Rectal smooth muscle tissue (tissue), 1 donor: ENCODE measurements around the gene TTC9B.
"Not testable (repeated sequence)": the region's sequence is repeated elsewhere in the genome, so short reads cannot be mapped to it uniquely, and the experiment has no call there.

Experiments
- H3K27ac ChIP-seq: one replicate; pipeline ENCODE4 v1.7.0; 2013; ENCODE audit warnings: low read depth, low read length, inconsistent platforms
- H3K27me3 ChIP-seq: one replicate; pipeline ENCODE4 v1.7.0; 2013; ENCODE audit warnings: low read length; ENCODE audit not compliant: control insufficient read depth, insufficient read depth
- H3K36me3 ChIP-seq: one replicate; pipeline ENCODE4 v1.7.0; 2013; ENCODE audit warnings: low read length; ENCODE audit not compliant: control insufficient read depth, insufficient read depth
- H3K4me1 ChIP-seq: one replicate; pipeline ENCODE4 v1.7.0; 2013; ENCODE audit warnings: low read length; ENCODE audit not compliant: control insufficient read depth, insufficient read depth
- H3K4me3 ChIP-seq: one replicate; pipeline ENCODE4 v1.7.0; 2013; ENCODE audit warnings: low read length
- H3K9ac ChIP-seq: one replicate; pipeline ENCODE4 v1.7.0; 2013; ENCODE audit warnings: low read length

Gene TTC9B

DNA sequence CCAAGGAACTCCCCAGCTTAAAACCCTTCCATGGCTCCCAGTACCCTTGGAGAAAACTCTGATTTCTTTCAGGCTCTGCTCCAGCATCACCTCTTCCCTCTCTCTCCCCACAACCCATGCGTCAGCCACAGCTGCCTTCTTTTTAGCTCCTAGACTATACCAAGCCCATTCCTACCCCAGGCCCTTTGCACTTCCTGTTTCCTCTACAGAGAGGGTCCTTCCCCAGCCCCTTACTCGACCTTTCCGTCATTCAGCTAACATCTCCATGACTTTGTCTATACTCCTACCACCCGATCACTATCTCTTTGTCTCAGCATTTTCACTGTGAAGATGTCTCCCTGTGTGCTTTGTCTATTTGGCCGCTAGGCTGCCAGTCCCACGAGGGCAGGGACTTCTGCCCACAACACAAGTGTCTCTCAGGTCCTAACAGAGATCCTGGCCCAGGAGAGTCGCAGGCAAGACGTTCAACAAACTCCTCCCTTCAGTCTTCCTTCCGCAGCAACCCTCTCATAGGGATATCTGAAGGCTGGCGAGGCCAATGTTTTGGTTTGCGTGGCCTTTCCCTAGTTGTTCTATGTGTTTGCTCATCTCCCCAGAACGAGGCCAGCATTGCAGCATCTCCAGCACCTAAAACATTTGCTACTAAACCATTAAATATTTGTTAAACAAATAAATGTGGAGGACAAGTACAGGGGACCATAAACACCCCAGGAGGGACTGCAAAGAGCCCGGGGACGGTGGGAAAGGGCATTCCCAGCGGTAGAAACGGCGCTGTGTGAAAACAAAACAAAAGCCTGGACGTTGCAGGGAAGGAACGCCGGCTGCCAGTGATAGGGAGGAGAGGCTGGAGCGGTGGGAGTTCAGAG is 7.5 kb upstream of the TTC9B start:
- Histone ChIP-seq H3K27ac (no peak overlapping the region), H3K4me3 (peak overlapping the region; percentile 52), H3K9ac (no peak overlapping the region), H3K36me3 (no peaks in the 10 kb centered on the region), H3K27me3 (peaks cover 10% of the 10 kb centered on the region), H3K4me1 (peaks cover 2% of the 10 kb centered on the region)

DNA sequence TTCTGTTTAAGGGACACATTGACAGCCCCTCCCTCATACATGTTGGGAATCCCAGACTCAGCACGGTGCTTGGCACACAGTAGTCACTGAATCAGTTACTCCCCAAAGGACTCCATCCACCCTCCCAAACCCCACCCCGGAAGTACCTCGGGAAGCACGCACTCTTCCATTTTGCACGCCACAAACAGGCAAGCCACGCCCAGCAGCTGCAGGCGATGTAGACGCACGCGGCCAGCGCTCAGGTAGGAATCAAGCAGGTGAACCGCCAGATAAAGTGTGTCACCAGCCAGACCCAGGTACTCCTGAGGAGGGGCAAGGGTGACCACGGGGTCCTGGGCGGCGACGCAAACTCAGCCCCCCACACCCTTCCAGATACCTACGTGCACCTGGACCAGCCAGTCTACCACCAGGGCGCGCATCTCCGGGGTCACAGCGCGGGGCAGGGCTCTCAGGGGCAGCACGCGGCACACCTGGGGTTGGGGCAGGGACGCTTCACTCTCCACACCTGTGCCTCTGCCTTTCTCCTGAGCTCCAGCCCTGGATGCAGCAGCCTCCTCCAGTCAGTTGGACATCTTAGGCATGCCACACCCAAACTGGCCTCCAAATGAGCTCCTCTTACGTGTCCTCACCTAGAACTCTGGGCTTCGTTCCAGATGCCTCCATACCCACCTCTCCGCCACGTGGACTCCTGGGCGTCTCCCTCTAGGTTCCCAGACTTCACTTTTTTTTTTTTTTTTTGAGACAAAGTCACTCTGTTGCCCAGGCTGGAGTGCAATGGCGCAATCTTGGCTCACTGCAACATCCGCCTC is 6.4 kb upstream of the TTC9B start:
- H3K4me1 ChIP-seq, result peaks cover 2% of the 10 kb centered on the region
- no peak overlapping the region for H3K9ac ChIP-seq
- H3K27ac ChIP-seq, result no peak overlapping the region
- H3K27me3 ChIP-seq, result peaks cover 12% of the 10 kb centered on the region
- no peak overlapping the region for H3K4me3 ChIP-seq
- no peaks in the 10 kb centered on the region for H3K36me3 ChIP-seq

- H3K4me3 ChIP-seq, result no peak overlapping the region
- H3K4me1 ChIP-seq, result peaks cover 2% of the 10 kb centered on the region
- H3K27ac ChIP-seq, result no peak overlapping the region
- H3K27me3 ChIP-seq, result peaks cover 16% of the 10 kb centered on the region
- no peaks in the 10 kb centered on the region for H3K36me3 ChIP-seq
- H3K9ac ChIP-seq, result no peak overlapping the region
Observed at GRCh38 chr19:40223135-40223822, 5.1 kb upstream of the TTC9B start.

DNA sequence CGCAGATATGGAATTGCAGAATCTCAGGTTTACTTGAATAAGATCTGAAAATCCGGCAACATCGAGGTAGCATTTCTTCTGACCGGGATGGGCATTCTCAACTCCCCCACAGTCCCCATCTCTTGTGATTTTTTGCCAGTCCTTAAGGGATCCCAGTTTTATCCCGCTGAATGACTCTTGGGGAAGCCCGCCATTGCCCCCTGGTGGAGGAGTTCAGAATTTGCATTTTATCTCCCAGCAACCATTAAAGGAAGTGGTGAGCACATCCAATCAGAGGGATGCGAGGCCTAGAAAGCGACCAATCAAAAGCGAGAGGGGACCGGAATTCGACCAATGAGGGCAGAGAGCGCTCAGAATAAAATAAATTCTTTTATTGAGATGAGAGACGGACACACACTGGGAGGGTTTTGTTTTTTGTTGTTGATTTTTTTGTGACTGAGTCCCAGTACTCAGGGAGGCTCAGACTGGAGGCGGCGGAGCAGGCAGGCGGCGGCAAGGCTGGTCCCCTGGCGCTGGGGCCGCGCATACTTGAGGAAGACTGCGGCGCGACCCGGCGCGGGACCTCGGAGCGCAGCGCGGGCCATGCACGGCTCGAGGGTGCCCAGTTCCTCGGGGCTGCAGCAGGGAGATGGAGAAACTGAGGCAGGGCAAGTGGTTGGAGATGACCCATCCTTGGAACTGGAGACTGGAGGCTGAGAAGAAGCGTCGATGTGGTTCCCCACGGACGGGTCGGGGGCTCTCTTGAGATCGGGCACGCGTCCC is 3.9 kb upstream of the TTC9B start:
- peaks cover 2% of the 10 kb centered on the region for H3K4me1 ChIP-seq
- no peak overlapping the region for H3K9ac ChIP-seq
- H3K27me3 ChIP-seq, result peaks cover 22% of the 10 kb centered on the region

DNA sequence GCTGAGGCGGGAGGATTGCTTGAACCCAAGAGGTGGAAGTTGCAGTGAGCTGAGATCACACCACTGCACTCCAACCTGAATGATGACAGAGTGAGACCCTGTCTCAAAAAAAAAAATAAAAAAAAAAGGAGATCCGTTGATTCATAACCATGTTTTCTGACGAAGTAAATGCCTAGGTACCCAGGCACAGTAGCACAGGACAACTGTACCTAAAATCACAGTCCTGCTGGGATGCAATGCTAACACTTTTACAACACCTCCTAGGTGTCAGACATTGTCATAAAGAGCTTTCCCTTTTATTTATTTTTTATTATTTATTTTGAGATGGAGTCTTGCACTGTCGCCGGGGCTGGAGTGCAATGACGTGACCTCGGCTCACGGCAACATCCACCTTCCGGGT is 2.5 kb upstream of the TTC9B start:
- peaks cover 29% of the 10 kb centered on the region for H3K27me3 ChIP-seq
- H3K4me3 ChIP-seq, result no peak overlapping the region
- H3K36me3 ChIP-seq, result no peaks in the 10 kb centered on the region
- H3K4me1 ChIP-seq, result no peaks in the 10 kb centered on the region
- no peak overlapping the region for H3K27ac ChIP-seq
- no peak overlapping the region for H3K9ac ChIP-seq

More for the DNA sequence above, 3.9 kb upstream of the TTC9B start:
- no peaks in the 10 kb centered on the region for H3K36me3 ChIP-seq
- no peak overlapping the region for H3K4me3 ChIP-seq
- H3K27ac ChIP-seq, result no peak overlapping the region

GRCh38 chr19:40219721-40220276 is 1.6 kb upstream of the TTC9B start:
- Histone ChIP-seq H3K4me1 (no peaks in the 10 kb centered on the region), H3K27me3 (peaks cover 24% of the 10 kb centered on the region), H3K27ac (no peak overlapping the region), H3K9ac (no peak overlapping the region), H3K36me3 (no peaks in the 10 kb centered on the region), H3K4me3 (no peak overlapping the region)

DNA sequence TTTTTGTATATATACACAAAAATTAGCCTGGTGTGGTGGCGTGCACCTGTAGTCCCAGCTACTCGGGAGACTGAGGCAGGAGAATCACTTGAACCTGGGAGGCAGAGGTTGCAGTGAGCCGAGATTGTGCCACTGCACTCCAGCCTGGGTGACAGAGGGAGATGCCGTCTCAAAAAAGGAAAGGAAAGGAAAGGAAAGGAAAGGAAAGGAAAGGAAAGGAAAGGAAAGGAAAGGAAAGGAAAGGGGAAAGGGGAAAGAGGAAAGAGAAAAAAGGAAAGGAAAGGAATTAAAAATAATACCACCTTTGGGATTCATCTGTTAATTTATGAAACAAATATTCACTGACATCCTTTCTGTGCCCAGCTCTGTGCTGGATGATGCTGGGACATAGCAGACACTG is 845 bp upstream of the TTC9B start:
- H3K4me3 ChIP-seq, H3K4me1 ChIP-seq, H3K9ac ChIP-seq, H3K27ac ChIP-seq, H3K36me3 ChIP-seq: not testable (repeated sequence)
- H3K27me3 ChIP-seq, result peaks cover 24% of the 10 kb centered on the region

DNA sequence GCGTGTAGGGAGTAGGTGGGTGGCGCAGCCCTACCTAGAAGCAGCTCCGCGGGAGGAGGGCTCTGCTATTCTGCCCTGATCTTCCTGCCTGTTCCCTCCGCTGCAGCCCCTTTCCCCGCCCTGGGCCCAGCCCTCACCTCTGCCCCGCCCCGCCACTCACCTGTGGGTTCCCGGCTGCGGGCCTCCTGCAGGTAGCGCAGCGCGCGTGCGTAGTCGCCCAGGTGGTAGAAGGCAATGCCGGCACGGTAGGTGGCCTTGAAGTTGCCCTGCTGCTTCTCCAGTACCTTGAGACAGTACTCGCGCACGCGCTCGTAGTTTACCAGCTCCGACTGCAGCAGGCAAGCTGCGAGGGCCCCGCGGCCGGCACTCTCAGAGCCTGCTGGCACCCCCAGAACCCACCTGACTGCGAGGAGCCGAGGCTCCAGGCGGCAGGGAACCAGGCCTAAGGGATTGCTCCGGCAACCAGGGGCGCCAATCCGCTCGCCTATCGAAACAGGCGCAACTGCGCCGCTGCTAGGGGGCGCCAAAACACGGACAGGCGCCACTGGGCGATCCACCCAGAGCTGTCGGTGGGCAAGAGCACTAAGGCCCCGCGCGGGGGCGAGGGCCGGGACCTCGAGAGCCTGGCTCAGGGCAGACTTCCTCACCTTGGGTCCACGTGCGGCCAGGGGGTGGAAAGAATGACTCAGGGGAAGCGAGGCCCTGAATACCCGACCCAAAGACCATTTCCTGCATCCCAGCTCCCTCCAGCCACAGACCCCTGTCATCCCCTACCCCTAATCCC is 965 bp downstream of the TTC9B start:
- H3K36me3 ChIP-seq, result peaks cover 2% of the 10 kb centered on the region
- no peak overlapping the region for H3K27ac ChIP-seq
- peaks cover 24% of the 10 kb centered on the region for H3K27me3 ChIP-seq
- no peak overlapping the region for H3K4me3 ChIP-seq
- no peak overlapping the region for H3K9ac ChIP-seq
- no peaks in the 10 kb centered on the region for H3K4me1 ChIP-seq

GRCh38 chr19:40216777-40217026 is 1.5 kb downstream of the TTC9B start:
- Histone ChIP-seq H3K4me1 (no peaks in the 10 kb centered on the region), H3K9ac (no peak overlapping the region), H3K27ac (no peak overlapping the region), H3K4me3 (no peak overlapping the region), H3K27me3 (peaks cover 24% of the 10 kb centered on the region), H3K36me3 (peaks cover 2% of the 10 kb centered on the region)

GRCh38 chr19:40216013-40216776 is 2.0 kb downstream of the TTC9B start:
- Histone ChIP-seq H3K4me3 (no peak overlapping the region), H3K27ac (no peak overlapping the region), H3K27me3 (peaks cover 24% of the 10 kb centered on the region), H3K36me3 (peaks cover 2% of the 10 kb centered on the region), H3K4me1 (no peaks in the 10 kb centered on the region), H3K9ac (no peak overlapping the region)

DNA sequence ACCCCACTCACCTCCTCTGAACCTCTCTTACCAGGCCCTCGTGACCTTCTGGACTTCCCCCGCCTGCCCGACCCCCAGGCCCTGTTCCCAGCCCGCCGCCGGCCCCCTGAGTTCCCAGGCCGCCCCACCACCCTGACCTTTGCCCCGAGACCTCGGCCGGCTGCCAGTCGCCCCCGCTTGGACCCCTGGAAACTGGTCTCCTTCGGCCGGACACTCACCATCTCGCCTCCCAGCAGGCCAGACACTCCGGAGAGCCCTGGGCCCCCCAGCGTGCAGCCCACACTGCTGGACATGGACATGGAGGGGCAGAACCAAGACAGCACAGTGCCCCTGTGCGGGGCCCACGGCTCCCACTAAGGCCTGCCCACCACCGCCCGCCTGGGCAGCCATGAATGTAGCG is 3.2 kb downstream of the TTC9B start:
- Histone ChIP-seq H3K36me3 (peaks cover 2% of the 10 kb centered on the region), H3K4me1 (no peaks in the 10 kb centered on the region), H3K27ac (no peak overlapping the region), H3K27me3 (peaks cover 24% of the 10 kb centered on the region), H3K9ac (no peak overlapping the region), H3K4me3 (no peak overlapping the region)
